Mucosa of stomach (tissue), 1 donor: Measurements from ENCODE around the gene IRAK3.

ENCODE experiments used
- H3K27me3 ChIP-seq: one replicate; pipeline ENCODE4 v1.7.0; 2013; ENCODE audit warnings: mild to moderate bottlenecking, low read length; ENCODE audit not compliant: control insufficient read depth, insufficient read depth
- H3K36me3 ChIP-seq: one replicate; pipeline ENCODE4 v1.7.0; 2013; ENCODE audit warnings: low read length; ENCODE audit not compliant: control insufficient read depth, insufficient read depth
- H3K4me1 ChIP-seq: one replicate; pipeline ENCODE4 v1.7.0; 2013; ENCODE audit warnings: mild to moderate bottlenecking, low read length; ENCODE audit not compliant: control insufficient read depth, insufficient read depth
- H3K4me3 ChIP-seq: one replicate; pipeline ENCODE4 v1.7.0; 2013; ENCODE audit warnings: low read length
- H3K9ac ChIP-seq: one replicate; pipeline ENCODE4 v1.7.0; 2013; ENCODE audit warnings: mild to moderate bottlenecking, low read length, moderate library complexity
- H3K9me3 ChIP-seq: one replicate; pipeline ENCODE4 v1.7.0; 2013; ENCODE audit warnings: mild to moderate bottlenecking, low read length, moderate library complexity; ENCODE audit not compliant: control insufficient read depth
- donor health status: Pancreatic carcinoma.

The IRAK3 gene

GRCh38 chr12:66279123-66279712 lies 90.2 kb downstream of the IRAK3 start:
- H3K36me3 ChIP-seq = no peaks in the 10 kb centered on the region
- no peaks in the 10 kb centered on the region for H3K4me1 ChIP-seq
- H3K9ac ChIP-seq = no peak overlapping the region
- H3K27me3 ChIP-seq = peaks cover 6% of the 10 kb centered on the region
- no peaks in the 10 kb centered on the region for H3K9me3 ChIP-seq
- H3K4me3 ChIP-seq = no peak overlapping the region

- Histone ChIP-seq H3K4me3 (no peak overlapping the region), H3K9ac (no peak overlapping the region), H3K36me3 (no peaks in the 10 kb centered on the region), H3K27me3 (peaks cover 6% of the 10 kb centered on the region), H3K4me1 (no peaks in the 10 kb centered on the region), H3K9me3 (no peaks in the 10 kb centered on the region)
Observed at GRCh38 chr12:66280561-66280960, 91.5 kb downstream of the IRAK3 start.

- H3K9me3 ChIP-seq = no peaks in the 10 kb centered on the region
- no peaks in the 10 kb centered on the region for H3K4me1 ChIP-seq
- H3K4me3 ChIP-seq = no peak overlapping the region
- H3K9ac ChIP-seq = no peak overlapping the region
- H3K27me3 ChIP-seq = peaks cover 6% of the 10 kb centered on the region
- H3K36me3 ChIP-seq = no peaks in the 10 kb centered on the region
Observed at GRCh38 chr12:66282244-66282643, 93.2 kb downstream of the IRAK3 start.

- H3K9me3 ChIP-seq = no peaks in the 10 kb centered on the region
- H3K27me3 ChIP-seq = no peaks in the 10 kb centered on the region
- no peak overlapping the region for H3K4me3 ChIP-seq
- H3K9ac ChIP-seq = no peak overlapping the region
- H3K4me1 ChIP-seq = no peaks in the 10 kb centered on the region
- no peaks in the 10 kb centered on the region for H3K36me3 ChIP-seq
Observed at GRCh38 chr12:66287275-66287674, 98.3 kb downstream of the IRAK3 start.

- Histone ChIP-seq H3K9ac (no peak overlapping the region), H3K27me3 (no peaks in the 10 kb centered on the region), H3K36me3 (no peaks in the 10 kb centered on the region), H3K4me3 (no peak overlapping the region), H3K4me1 (no peaks in the 10 kb centered on the region), H3K9me3 (no peaks in the 10 kb centered on the region)
Observed at GRCh38 chr12:66288121-66288520, 99.1 kb downstream of the IRAK3 start.

- H3K9me3 ChIP-seq = no peaks in the 10 kb centered on the region
- no peak overlapping the region for H3K9ac ChIP-seq
- H3K4me1 ChIP-seq = no peaks in the 10 kb centered on the region
- no peaks in the 10 kb centered on the region for H3K36me3 ChIP-seq
- no peaks in the 10 kb centered on the region for H3K27me3 ChIP-seq
- no peak overlapping the region for H3K4me3 ChIP-seq
Observed at GRCh38 chr12:66289485-66289884, 100.5 kb downstream of the IRAK3 start.

GRCh38 chr12:66290716-66291200 lies 101.7 kb downstream of the IRAK3 start:
- Histone ChIP-seq H3K4me3 (no peak overlapping the region), H3K9ac (no peak overlapping the region), H3K27me3 (no peaks in the 10 kb centered on the region)

GRCh38 chr12:66296176-66296683 lies 107.2 kb downstream of the IRAK3 start:
- no peaks in the 10 kb centered on the region for H3K36me3 ChIP-seq
- H3K4me1 ChIP-seq = no peaks in the 10 kb centered on the region
- no peak overlapping the region for H3K4me3 ChIP-seq
- H3K27me3 ChIP-seq = no peaks in the 10 kb centered on the region
- no peak overlapping the region for H3K9ac ChIP-seq
- H3K9me3 ChIP-seq = no peaks in the 10 kb centered on the region

More at GRCh38 chr12:66290716-66291200, 101.7 kb downstream of the IRAK3 start:
- Histone ChIP-seq H3K4me1 (no peaks in the 10 kb centered on the region), H3K9me3 (no peaks in the 10 kb centered on the region), H3K36me3 (no peaks in the 10 kb centered on the region)

GRCh38 chr12:66297080-66297479 lies 108.1 kb downstream of the IRAK3 start:
- Histone ChIP-seq H3K27me3 (no peaks in the 10 kb centered on the region), H3K36me3 (no peaks in the 10 kb centered on the region), H3K9me3 (no peaks in the 10 kb centered on the region), H3K4me3 (no peak overlapping the region), H3K4me1 (no peaks in the 10 kb centered on the region), H3K9ac (no peak overlapping the region)

- no peaks in the 10 kb centered on the region for H3K9me3 ChIP-seq
- H3K27me3 ChIP-seq = no peaks in the 10 kb centered on the region
- H3K36me3 ChIP-seq = no peaks in the 10 kb centered on the region
- H3K4me1 ChIP-seq = no peaks in the 10 kb centered on the region
- no peak overlapping the region for H3K9ac ChIP-seq
- H3K4me3 ChIP-seq = no peak overlapping the region
Observed at GRCh38 chr12:66297923-66298322, 108.9 kb downstream of the IRAK3 start.

- Histone ChIP-seq H3K4me1 (peaks cover 12% of the 10 kb centered on the region), H3K36me3 (no peaks in the 10 kb centered on the region), H3K4me3 (peak within 1 kb of the TSS; percentile 60), H3K9me3 (no peaks in the 10 kb centered on the region), H3K27me3 (no peaks in the 10 kb centered on the region), H3K9ac (peak within 1 kb of the TSS; percentile 79)
Observed at GRCh38 chr12:66301944-66302826, 113.2 kb downstream of the IRAK3 start, which contains the start of gene HELB. TSS of gene HELB (plus strand) at chr12:66302493. CDS start at chr12:66302604, 111 bp downstream.

- H3K9me3 ChIP-seq = no peaks in the 10 kb centered on the region
- peaks cover 12% of the 10 kb centered on the region for H3K4me1 ChIP-seq
- no peaks in the 10 kb centered on the region for H3K27me3 ChIP-seq
- no peaks in the 10 kb centered on the region for H3K36me3 ChIP-seq
- peak overlapping the region; percentile 79 for H3K9ac ChIP-seq
- peak overlapping the region; percentile 60 for H3K4me3 ChIP-seq
Observed at GRCh38 chr12:66302827-66303169, 113.8 kb downstream of the IRAK3 start.
